ENCODE results near the gene CBL. TPM values are rescaled to one million over a fixed set of nuclear protein-coding genes. Genes with fewer than 3 reads are reported as not detected.
A peak's percentile ranks its signal among the peaks of the same experiment; 100 is the strongest.
"Not testable (repeated sequence)": the region's sequence is repeated elsewhere in the genome, so short reads cannot be mapped to it uniquely, and the experiment has no call there.

CBL gene
- total RNA-seq, 1 experiment from 2014 or later, result 56.4 TPM

DNA sequence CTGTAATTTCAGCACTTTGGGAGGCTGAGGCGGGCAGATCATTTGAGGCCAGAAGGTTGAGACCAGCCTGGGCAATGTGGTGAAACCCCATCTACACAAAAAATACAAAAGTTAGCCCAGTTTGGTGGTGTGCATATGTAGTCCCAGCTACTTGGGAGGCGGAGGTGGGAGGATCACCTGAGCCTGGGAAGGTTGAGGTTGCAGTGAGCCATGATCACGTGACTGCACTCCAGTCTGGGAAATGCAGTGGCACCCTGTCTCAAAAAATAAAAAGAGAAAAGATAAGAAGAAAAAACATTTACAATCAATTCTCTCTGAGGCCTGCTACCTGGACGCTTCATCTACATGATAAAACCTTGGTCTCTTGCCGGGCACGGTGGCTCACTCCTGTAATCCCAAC is 7.2 kb upstream of the CBL start:
- DNase-seq, result no peak
- Histone ChIP-seq H3K9me3 (ENCODE audit: control insufficient read depth, low read depth, low read length) (no peaks in the 10 kb centered on the region), H3K79me2 (ENCODE audit: insufficient read depth, low read length) (no peaks in the 10 kb centered on the region), H4K8ac (replicated peaks; ENCODE audit: insufficient read length, low read depth, low read length) (no peak overlapping the region), H2BK5ac (ENCODE audit: insufficient read length, low read length) (no peak overlapping the region), H3T11ph (ENCODE audit: low read length) (no peak overlapping the region), H3K9ac (ENCODE audit: extremely low read depth, insufficient read length, low read length) (no peak overlapping the region), H4K20me1 (ENCODE audit: control insufficient read depth, insufficient read depth, insufficient read length) (no peaks in the 10 kb centered on the region), H3K79me1 (ENCODE audit: insufficient read depth, low read depth, low read length, poor library complexity, severe bottlenecking) (no peaks in the 10 kb centered on the region), H3K14ac (ENCODE audit: insufficient read depth, low read length) (no peak overlapping the region), H3K56ac (ENCODE audit: insufficient read length, low read depth, low read length) (no peak overlapping the region), H3K27ac (ENCODE audit: insufficient read length, low read depth, low read length) (no peak overlapping the region), H3K4ac (ENCODE audit: low read depth, low read length) (no peak overlapping the region), H2AK5ac (ENCODE audit: insufficient read length, low read length) (no peak overlapping the region), H2BK20ac (ENCODE audit: low read depth, low read length, poor library complexity, severe bottlenecking) (no peak overlapping the region), H2BK12ac (ENCODE audit: insufficient read length, low read depth, low read length) (no peak overlapping the region), H2BK120ac (ENCODE audit: low read depth, low read length, poor library complexity, severe bottlenecking) (no peak overlapping the region), H4K5ac (ENCODE audit: insufficient read length, low read depth, low read length) (no peak overlapping the region), H3K4me2 (ENCODE audit: insufficient read depth, insufficient read length, low read length) (no peak overlapping the region), H3K23me2 (ENCODE audit: insufficient read length, low read depth, low read length, poor library complexity, severe bottlenecking) (no peaks in the 10 kb centered on the region), H4K91ac (ENCODE audit: insufficient read length, low read depth, low read length) (no peak overlapping the region), H3K18ac (ENCODE audit: insufficient read length, low read depth, low read length) (no peak overlapping the region), H3K23ac (ENCODE audit: insufficient read length, low read depth, low read length) (no peak overlapping the region), H3K4me1 (ENCODE audit: insufficient read depth, low read length) (peaks cover 2% of the 10 kb centered on the region; the same call in 1 of the 2 replicates), H2AFZ (ENCODE audit: low read length) (peak overlapping the region; percentile 67), H3K27me3 (ENCODE audit: insufficient read depth, low read length) (no peaks in the 10 kb centered on the region), H2BK15ac (ENCODE audit: low read depth, low read length) (no peak overlapping the region)
- TF ChIP-seq, protein P1, sequence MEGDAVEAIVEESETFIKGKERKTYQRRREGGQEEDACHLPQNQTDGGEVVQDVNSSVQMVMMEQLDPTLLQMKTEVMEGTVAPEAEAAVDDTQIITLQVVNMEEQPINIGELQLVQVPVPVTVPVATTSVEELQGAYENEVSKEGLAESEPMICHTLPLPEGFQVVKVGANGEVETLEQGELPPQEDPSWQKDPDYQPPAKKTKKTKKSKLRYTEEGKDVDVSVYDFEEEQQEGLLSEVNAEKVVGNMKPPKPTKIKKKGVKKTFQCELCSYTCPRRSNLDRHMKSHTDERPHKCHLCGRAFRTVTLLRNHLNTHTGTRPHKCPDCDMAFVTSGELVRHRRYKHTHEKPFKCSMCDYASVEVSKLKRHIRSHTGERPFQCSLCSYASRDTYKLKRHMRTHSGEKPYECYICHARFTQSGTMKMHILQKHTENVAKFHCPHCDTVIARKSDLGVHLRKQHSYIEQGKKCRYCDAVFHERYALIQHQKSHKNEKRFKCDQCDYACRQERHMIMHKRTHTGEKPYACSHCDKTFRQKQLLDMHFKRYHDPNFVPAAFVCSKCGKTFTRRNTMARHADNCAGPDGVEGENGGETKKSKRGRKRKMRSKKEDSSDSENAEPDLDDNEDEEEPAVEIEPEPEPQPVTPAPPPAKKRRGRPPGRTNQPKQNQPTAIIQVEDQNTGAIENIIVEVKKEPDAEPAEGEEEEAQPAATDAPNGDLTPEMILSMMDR (conservative IDR thresholded peaks at IDR 0.05), result no peak
- no peaks in the 10 kb centered on the region; the same call in 1 of the 2 replicates for H3K27me3 Mint-ChIP-seq (ENCODE audit: low read depth)
- no peaks in the 10 kb centered on the region for H3K9me3 Mint-ChIP-seq
- H3K36me3 Mint-ChIP-seq (ENCODE audit: insufficient read depth in 1 of 3, low read depth in 3 of 3), result no peaks in the 10 kb centered on the region
- no CpG with 5 or more reads among the region's 6 CpGs for WGBS (ENCODE audit: extremely low coverage, insufficient read length, low lambda C conversion rate)
- H3K27ac Mint-ChIP-seq, result peak overlapping the region in 1 of 3 experiments; percentile 59; a peak in 1 of 7 replicates
- no peak overlapping the region for H3K4me3 Mint-ChIP-seq
- peaks cover 21 to 34% of the 10 kb centered on the region in 2 experiments for H3K4me1 Mint-ChIP-seq

DNA sequence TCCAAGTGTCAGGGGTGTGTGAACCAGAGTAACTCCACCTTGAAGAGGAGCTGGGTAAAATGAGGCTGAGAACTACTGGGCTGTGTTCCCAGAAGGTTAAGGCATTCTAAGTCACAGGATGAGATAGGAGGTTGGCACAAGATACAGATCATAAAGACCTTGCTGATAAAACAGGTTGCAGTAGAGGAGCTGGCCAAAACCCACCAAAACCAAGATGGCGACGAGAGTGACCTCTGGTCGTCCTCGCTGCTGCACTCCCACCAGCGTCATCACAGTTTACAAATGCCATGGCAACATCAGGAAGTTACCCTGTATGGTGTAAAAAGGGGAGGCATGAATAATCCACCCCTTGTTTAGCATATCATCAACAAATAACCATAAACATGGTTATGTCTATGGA is 4.9 kb upstream of the CBL start:
- H3T11ph ChIP-seq (ENCODE audit: low read length); H4K91ac ChIP-seq (ENCODE audit: insufficient read length, low read depth, low read length); H3K79me1 ChIP-seq (ENCODE audit: insufficient read depth, low read depth, low read length, poor library complexity, severe bottlenecking); H3K4ac ChIP-seq (ENCODE audit: low read depth, low read length); H3K14ac ChIP-seq (ENCODE audit: insufficient read depth, low read length); H4K8ac ChIP-seq (replicated peaks; ENCODE audit: insufficient read length, low read depth, low read length); H3K79me2 ChIP-seq (ENCODE audit: insufficient read depth, low read length); H4K5ac ChIP-seq (ENCODE audit: insufficient read length, low read depth, low read length); H3K18ac ChIP-seq (ENCODE audit: insufficient read length, low read depth, low read length); H3K23me2 ChIP-seq (ENCODE audit: insufficient read length, low read depth, low read length, poor library complexity, severe bottlenecking); H3K4me1 ChIP-seq (ENCODE audit: insufficient read depth, low read length); H3K9ac ChIP-seq (ENCODE audit: extremely low read depth, insufficient read length, low read length); H2BK15ac ChIP-seq (ENCODE audit: low read depth, low read length); H3K4me2 ChIP-seq (ENCODE audit: insufficient read depth, insufficient read length, low read length); H3K9me3 Mint-ChIP-seq; H2BK120ac ChIP-seq (ENCODE audit: low read depth, low read length, poor library complexity, severe bottlenecking); H2BK12ac ChIP-seq (ENCODE audit: insufficient read length, low read depth, low read length); H2BK5ac ChIP-seq (ENCODE audit: insufficient read length, low read length); DNase-seq; H3K27me3 Mint-ChIP-seq (ENCODE audit: low read depth); H2BK20ac ChIP-seq (ENCODE audit: low read depth, low read length, poor library complexity, severe bottlenecking); H2AK5ac ChIP-seq (ENCODE audit: insufficient read length, low read length); H3K27ac ChIP-seq (ENCODE audit: insufficient read length, low read depth, low read length); H3K23ac ChIP-seq (ENCODE audit: insufficient read length, low read depth, low read length); H2AFZ ChIP-seq (ENCODE audit: low read length); H3K56ac ChIP-seq (ENCODE audit: insufficient read length, low read depth, low read length); H3K27me3 ChIP-seq (ENCODE audit: insufficient read depth, low read length); H3K36me3 Mint-ChIP-seq (ENCODE audit: insufficient read depth in 1 of 3, low read depth in 3 of 3); H4K20me1 ChIP-seq (ENCODE audit: control insufficient read depth, insufficient read depth, insufficient read length); H3K9me3 ChIP-seq (ENCODE audit: control insufficient read depth, low read depth, low read length); H3K4me3 Mint-ChIP-seq: not testable (repeated sequence)
- peak overlapping the region in 1 of 3 experiments; percentile 61; a peak in 1 of 7 replicates for H3K27ac Mint-ChIP-seq
- peaks cover 19 to 33% of the 10 kb centered on the region in 2 experiments for H3K4me1 Mint-ChIP-seq
- WGBS (ENCODE audit: extremely low coverage, insufficient read length, low lambda C conversion rate), result no CpG with 5 or more reads among the region's 5 CpGs

Data from H9 (cell line).